ENCODE measurements around the gene PTGDS. TPM values are rescaled to one million over a fixed set of nuclear protein-coding genes. Genes with fewer than 3 reads are reported as not detected.

PTGDS gene
- polyA plus RNA-seq, 12 donors, result 5.3 to 30.3 (median 13.6) TPM; not detected in 2

DNA sequence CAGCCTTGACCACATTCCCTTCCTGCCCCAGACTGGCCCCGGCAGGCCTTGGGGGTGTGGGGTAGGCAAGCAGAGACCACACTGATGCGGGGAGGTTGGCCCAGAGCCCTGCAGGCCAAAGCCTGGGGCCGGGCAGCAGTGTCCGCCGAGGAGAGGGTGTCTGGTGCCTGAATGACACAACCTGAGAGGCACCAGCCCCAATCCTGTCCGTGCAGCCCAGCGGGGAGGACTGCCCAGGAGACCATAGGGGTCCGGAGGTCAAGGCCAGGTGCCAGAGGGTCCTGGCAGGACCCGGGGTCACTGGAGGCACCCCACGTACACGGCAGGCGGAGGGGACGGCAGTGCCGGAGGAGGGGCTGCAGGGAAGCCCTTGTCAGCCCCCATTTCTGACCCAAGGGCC lies 5.6 kb upstream of the PTGDS start:
- no peak for DNase-seq

GRCh38 chr9:136972335-136972734 lies 5.0 kb upstream of the PTGDS start:
- no peak for DNase-seq

DNA sequence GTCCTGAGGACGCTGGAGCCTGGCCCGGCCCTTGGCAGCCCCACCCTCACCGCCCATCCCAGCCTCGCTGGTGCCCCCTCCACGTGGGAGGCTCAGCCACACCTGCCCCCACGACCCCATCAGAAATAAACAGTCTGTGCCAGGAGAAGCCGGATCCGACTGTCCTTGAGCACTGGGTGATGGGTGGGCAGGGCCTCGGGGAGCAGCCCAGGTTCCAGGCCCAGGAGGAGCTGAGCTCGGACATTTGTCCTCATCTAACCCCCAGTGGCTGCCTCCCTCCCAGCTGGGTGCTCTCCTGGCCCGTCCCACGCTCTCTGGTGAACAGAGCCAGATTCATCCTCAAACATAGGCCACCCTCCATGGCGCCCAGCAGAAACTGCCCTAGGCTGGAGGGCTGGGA lies 4.6 kb upstream of the PTGDS start:
- DNase-seq, result no peak

DNA sequence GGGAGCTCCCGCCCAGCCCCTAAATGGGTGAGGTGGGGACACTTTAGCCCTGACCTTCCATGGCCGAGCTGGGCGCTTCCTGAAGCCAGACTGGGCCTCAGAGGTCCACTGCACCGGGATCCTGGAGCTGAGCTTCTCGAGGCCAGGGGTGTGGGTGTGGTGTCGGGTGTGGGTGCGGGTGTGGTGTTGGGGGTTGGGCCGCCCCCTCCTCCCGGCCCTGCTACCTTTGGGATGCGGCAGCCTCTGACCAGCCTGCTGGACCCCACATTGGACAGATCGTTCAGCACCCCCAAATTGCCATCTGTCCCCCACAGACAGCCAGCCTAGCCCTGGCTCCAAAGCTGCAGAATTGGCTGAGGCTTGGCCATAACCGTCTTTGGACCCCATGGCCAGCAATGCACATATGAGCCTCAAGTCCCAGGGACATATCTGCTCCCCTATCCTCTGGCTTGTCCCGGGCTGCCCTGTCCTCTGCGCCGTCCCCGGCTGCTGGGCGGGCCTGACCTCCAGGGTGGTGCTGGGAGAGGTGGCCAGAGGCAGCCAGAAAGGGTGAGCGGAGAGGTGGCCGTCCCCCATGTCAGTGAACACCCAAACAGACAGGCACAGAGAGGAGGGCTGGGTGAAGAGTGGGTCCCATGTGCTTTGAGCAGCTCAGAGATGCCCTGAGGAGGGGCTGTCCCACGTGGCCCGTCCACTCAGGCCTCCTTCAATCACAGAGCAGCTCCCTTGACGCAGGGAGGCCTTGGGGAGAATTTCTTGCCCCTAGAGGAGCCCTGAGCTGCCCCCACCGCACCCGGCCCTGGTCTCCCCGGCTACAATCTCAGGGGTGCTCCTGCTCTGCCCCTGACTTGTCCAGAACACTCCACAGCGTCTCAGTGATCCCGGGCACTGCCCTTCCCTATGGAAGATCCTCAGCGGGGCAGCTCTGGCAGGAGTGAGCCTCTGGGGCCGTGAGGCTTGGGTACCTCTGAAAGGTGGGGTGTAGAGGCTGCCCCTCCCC lies 3.4 kb upstream of the PTGDS start:
- no peak for DNase-seq

DNA sequence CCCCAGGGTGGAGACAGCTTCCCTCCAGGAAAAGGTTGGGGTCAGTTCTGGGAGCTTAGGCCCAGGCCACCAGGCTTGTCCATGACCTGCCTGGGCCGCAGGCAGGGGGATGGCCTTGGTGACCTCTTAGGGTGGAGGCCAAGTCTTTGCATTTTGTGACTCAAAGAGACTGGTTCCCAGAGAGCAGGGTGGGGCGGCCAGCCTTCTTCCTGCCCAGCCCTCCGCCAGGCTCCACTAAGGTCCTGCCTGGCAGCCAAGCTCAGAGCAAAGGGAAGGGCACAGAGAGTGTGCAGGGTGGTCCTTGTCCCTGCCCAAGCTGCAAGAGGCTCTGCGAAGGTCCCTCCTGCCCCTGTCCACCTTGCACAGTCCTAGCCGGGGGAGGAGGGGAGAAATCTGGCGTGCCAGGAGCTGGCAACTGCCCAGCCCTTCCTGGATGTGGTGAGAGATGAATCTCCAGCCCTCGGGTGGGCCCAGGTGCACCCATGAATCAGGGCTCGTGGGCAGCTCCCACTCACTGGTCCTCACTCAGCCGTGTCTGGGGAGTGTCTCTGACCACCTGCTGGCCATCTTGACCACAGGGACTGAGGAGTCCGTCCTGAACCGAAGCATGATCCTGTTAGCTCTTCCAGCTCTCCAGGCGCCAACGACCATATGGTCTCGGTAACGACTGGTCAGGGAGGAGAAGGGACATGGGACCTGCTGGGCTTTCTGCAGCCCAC lies 2.3 kb upstream of the PTGDS start:
- no peak for DNase-seq

GRCh38 chr9:136975644-136976043 lies 1.7 kb upstream of the PTGDS start:
- DNase-seq, result no peak

GRCh38 chr9:136977649-136978072 lies 357 bp downstream of the PTGDS start:
- DNase-seq, result no peak

- peak; percentile 31 for DNase-seq
These were observed 965 bp downstream of the PTGDS start for GRCh38 chr9:136978073-136978864.

GRCh38 chr9:136978865-136979544 lies 1.7 kb downstream of the PTGDS start:
- DNase-seq, result no peak

GRCh38 chr9:136979769-136980587 lies 2.7 kb downstream of the PTGDS start:
- DNase-seq, result no peak

GRCh38 chr9:136980669-136981478 lies 3.6 kb downstream of the PTGDS start:
- DNase-seq, result no peak

GRCh38 chr9:136981588-136982231 lies 4.4 kb downstream of the PTGDS start:
- DNase-seq, result no peak

- DNase-seq, result no peak
These were observed 5.1 kb downstream of the PTGDS start, which contains the start of gene LCNL1 for GRCh38 chr9:136982232-136983051. Gene LCNL1 (plus strand): TSS chr9:136982993. CDS start chr9:136983587, 594 bp downstream.

DNA sequence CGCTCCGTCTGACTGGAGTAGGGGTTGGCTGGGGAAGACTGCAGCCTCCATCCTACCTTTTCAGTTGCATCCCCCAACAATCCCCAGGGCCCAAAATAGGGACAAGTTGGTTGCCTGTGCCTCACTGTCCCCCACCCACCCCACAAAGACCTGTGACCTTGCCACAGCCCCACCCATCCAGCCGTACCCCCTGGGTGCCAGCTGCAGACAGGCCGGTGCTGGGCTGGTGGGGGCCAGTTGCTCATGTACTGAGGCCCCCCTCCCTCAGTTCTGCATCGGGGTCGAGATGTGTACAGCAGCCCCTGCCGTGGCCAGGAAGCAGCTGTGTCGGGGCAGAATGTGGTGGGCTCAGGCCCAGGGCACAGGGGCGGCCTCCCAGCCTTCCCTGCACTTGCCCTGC lies 5.9 kb downstream of the PTGDS start:
- no peak for DNase-seq

GRCh38 chr9:136983656-136984314 lies 6.5 kb downstream of the PTGDS start:
- no peak for DNase-seq

DNA sequence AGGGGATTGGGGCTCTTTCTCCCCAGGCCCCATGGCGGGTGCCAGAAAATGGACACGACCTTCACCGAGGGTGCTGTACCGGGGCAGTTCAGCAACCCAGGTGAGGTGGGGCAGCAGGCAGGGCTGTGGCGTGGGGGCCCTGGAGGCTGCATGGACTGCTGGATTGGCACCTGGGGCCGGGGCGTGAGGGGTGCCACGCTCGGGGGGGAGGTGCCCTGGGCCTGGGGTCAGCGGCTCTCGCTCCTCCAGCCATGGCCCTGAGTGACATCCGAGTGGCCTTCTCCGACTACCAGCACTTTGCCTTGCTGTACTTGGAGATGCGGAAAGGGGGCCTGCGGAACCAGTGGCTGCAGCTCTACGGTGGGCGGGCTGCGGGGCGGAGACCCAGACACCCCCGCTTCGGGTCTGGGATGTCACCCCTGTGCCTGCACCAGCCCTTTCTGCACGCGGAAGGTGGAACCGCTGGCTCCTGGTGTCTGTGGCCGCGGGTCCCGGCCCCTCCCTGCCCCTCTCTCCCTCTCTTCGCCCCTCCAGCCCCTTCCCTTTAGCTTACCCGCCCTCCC lies 7.2 kb downstream of the PTGDS start:
- no peak for DNase-seq

DNA sequence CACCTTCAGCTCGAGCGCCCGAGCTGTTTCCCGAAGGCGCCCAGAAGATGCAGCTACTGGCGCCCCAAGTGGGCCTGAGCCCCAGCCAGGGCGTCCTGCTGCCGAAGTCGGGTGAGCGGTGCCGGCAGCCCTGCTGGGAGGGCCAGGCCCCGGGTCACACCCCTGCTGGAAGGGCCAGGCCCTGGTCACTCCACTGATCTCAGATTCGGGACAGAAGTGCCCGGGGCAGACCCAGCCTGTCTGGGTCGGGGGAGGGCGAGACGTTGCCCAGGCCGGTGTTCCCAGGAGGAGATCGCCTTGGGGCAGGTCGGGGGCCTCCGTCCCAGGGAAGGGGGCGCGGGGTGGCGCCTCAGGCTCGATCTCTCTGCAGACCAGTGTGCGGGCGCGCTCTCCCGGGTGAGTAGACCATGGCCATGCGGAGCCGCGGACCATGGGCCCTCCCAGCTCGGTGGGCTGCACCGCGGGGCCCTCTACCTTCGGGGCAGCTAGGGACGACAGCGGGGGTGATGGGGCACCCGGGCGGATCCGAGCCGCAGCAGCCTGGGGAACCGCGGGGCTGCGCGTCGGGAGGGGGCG lies 7.8 kb downstream of the PTGDS start:
- no peak for DNase-seq

Measured in muscle of arm (tissue), 12 donors.